H9 (cell line): ENCODE data around the gene AIMP1. TPM values are rescaled to one million over a fixed set of nuclear protein-coding genes. Genes with fewer than 3 reads are reported as not detected.

ENCODE experiments used
- DNase-seq: peaks from one replicate; pipeline ENCODE4 v3.0.0-alpha.2; 2017
- H2AFZ ChIP-seq: one replicate; pipeline ENCODE4 v1.6.1; 2013; ENCODE audit warnings: mild to moderate bottlenecking, low read length, control low read depth, moderate library complexity
- H2AK5ac ChIP-seq: 2 replicates; pipeline ENCODE4 v1.6.1; 2013; ENCODE audit warnings: low read length, control low read depth, mixed read lengths; ENCODE audit not compliant: insufficient read length
- H2BK120ac ChIP-seq: one replicate; pipeline ENCODE4 v1.6.1; 2013; ENCODE audit warnings: low read depth, mild to moderate bottlenecking, low read length, control low read depth, inconsistent platforms; ENCODE audit not compliant: poor library complexity, severe bottlenecking
- H2BK12ac ChIP-seq: 2 replicates; pipeline ENCODE4 v1.6.1; 2013; ENCODE audit warnings: low read length, control low read depth, mixed read lengths, low read depth; ENCODE audit not compliant: insufficient read length
- H2BK15ac ChIP-seq: 2 replicates; pipeline ENCODE4 v1.6.1; 2013; ENCODE audit warnings: low read depth, low read length, control low read depth
- H2BK20ac ChIP-seq: one replicate; pipeline ENCODE4 v1.6.1; 2013; ENCODE audit warnings: low read depth, mild to moderate bottlenecking, low read length, control low read depth, inconsistent platforms; ENCODE audit not compliant: poor library complexity, severe bottlenecking
- H2BK5ac ChIP-seq: 2 replicates; pipeline ENCODE4 v1.6.1; 2013; ENCODE audit warnings: low read length, control low read depth, mixed read lengths; ENCODE audit not compliant: insufficient read length
- H3K14ac ChIP-seq: 2 replicates; pipeline ENCODE4 v1.6.1; 2013; ENCODE audit warnings: low read length, control low read depth; ENCODE audit not compliant: insufficient read depth
- H3K18ac ChIP-seq: 2 replicates; pipeline ENCODE4 v1.6.1; 2013; ENCODE audit warnings: low read depth, mild to moderate bottlenecking, mixed read lengths, low read length, control low read depth; ENCODE audit not compliant: insufficient read length
- H3K23ac ChIP-seq: 2 replicates; pipeline ENCODE4 v1.6.1; 2013; ENCODE audit warnings: low read length, control low read depth, mixed read lengths, low read depth; ENCODE audit not compliant: insufficient read length
- H3K23me2 ChIP-seq: 2 replicates; pipeline ENCODE4 v1.6.1; 2013; ENCODE audit warnings: low read depth, mild to moderate bottlenecking, mixed read lengths, low read length, control low read depth; ENCODE audit not compliant: insufficient read length, poor library complexity, severe bottlenecking
- H3K27ac ChIP-seq: 2 replicates; pipeline ENCODE4 v1.5.1; 2013; ENCODE audit warnings: low read length, control low read depth, mixed read lengths, low read depth; ENCODE audit not compliant: insufficient read length
- H3K27me3 ChIP-seq: 2 replicates; pipeline ENCODE4 v1.6.1; 2013; ENCODE audit warnings: low read length, control low read depth, inconsistent platforms; ENCODE audit not compliant: insufficient read depth
- H3K4ac ChIP-seq: 2 replicates; pipeline ENCODE4 v1.6.1; 2013; ENCODE audit warnings: low read depth, mild to moderate bottlenecking, control low read depth, inconsistent platforms, low read length, moderate library complexity
- H3K4me1 ChIP-seq: 2 replicates; pipeline ENCODE4 v1.6.1; 2013; ENCODE audit warnings: low read length, control low read depth, inconsistent platforms; ENCODE audit not compliant: insufficient read depth
- H3K4me2 ChIP-seq: 2 replicates; pipeline ENCODE4 v1.6.1; 2013; ENCODE audit warnings: low read length, control low read depth, mixed read lengths; ENCODE audit not compliant: insufficient read length, insufficient read depth
- H3K56ac ChIP-seq: 2 replicates; pipeline ENCODE4 v1.6.1; 2013; ENCODE audit warnings: low read depth, mild to moderate bottlenecking, mixed read lengths, low read length, control low read depth; ENCODE audit not compliant: insufficient read length
- H3K79me1 ChIP-seq: 2 replicates; pipeline ENCODE4 v1.6.1; 2013; ENCODE audit warnings: low read depth, mild to moderate bottlenecking, moderate library complexity, low read length, control low read depth, inconsistent platforms; ENCODE audit not compliant: insufficient read depth, poor library complexity, severe bottlenecking
- H3K79me2 ChIP-seq: 2 replicates; pipeline ENCODE4 v1.6.1; 2013; ENCODE audit warnings: low read length, control low read depth, inconsistent platforms; ENCODE audit not compliant: insufficient read depth
- H3K9ac ChIP-seq: 2 replicates; pipeline ENCODE4 v1.6.1; 2013; ENCODE audit warnings: low read length, control low read depth, mixed read lengths; ENCODE audit not compliant: insufficient read length; ENCODE audit errors: extremely low read depth
- H3K9me3 ChIP-seq: one replicate; pipeline ENCODE4 v1.6.1; 2013; ENCODE audit warnings: low read depth, low read length, inconsistent platforms; ENCODE audit not compliant: control insufficient read depth
- H3T11ph ChIP-seq: one replicate; pipeline ENCODE4 v1.6.1; 2013; ENCODE audit warnings: mild to moderate bottlenecking, low read length, control low read depth, inconsistent platforms
- H4K20me1 ChIP-seq: one replicate; pipeline ENCODE4 v1.6.1; 2013; ENCODE audit not compliant: control insufficient read depth, insufficient read length, insufficient read depth
- H4K5ac ChIP-seq: 2 replicates; pipeline ENCODE4 v1.6.1; 2013; ENCODE audit warnings: low read depth, mild to moderate bottlenecking, mixed read lengths, low read length, control low read depth; ENCODE audit not compliant: insufficient read length
- H4K8ac ChIP-seq: replicated peaks from 2 replicates; pipeline ENCODE4 v1.6.1; 2013; ENCODE audit warnings: low read length, control low read depth, mixed read lengths, low read depth; ENCODE audit not compliant: insufficient read length
- H4K91ac ChIP-seq: 2 replicates; pipeline ENCODE4 v1.6.1; 2013; ENCODE audit warnings: low read depth, mild to moderate bottlenecking, moderate library complexity, mixed read lengths, low read length, control low read depth; ENCODE audit not compliant: insufficient read length
- H3K27ac Mint-ChIP-seq, 3 experiments: 2 replicates in 2 of 3; 3 replicates in 1 of 3; pipeline ENCODE4 v1.8.0; 2020 to 2021; ENCODE audit warnings: mixed read lengths in 3 of 3, mild to moderate bottlenecking in 1 of 3, moderate library complexity in 1 of 3
- H3K27me3 Mint-ChIP-seq: 2 replicates; pipeline ENCODE4 v1.8.0; 2021; ENCODE audit warnings: low read depth, mild to moderate bottlenecking, moderate library complexity, mixed read lengths
- H3K36me3 Mint-ChIP-seq, 3 experiments: 2 replicates in 2 of 3; 3 replicates in 1 of 3; pipeline ENCODE4 v1.8.0; 2020 to 2021; ENCODE audit warnings: low read depth in 3 of 3, mixed read lengths in 3 of 3; ENCODE audit not compliant: insufficient read depth in 1 of 3
- H3K4me1 Mint-ChIP-seq, 2 experiments: 2 replicates each; pipeline ENCODE4 v1.8.0; 2020; ENCODE audit warnings: mixed read lengths in 2 of 2
- H3K4me3 Mint-ChIP-seq, 2 experiments: 2 replicates in 1 of 2; 3 replicates in 1 of 2; pipeline ENCODE4 v1.8.0; 2020 to 2021; ENCODE audit warnings: mild to moderate bottlenecking in 2 of 2, mixed read lengths in 2 of 2, moderate library complexity in 1 of 2
- H3K9me3 Mint-ChIP-seq, 2 experiments: 2 replicates in 1 of 2; 3 replicates in 1 of 2; pipeline ENCODE4 v1.8.0; 2020; ENCODE audit warnings: mild to moderate bottlenecking in 2 of 2, mixed read lengths in 2 of 2, moderate library complexity in 1 of 2
- CTCF ChIP-seq: fragments of 200-600 bp; sonication (generic); conservative IDR thresholded peaks from 3 replicates; pipeline ENCODE4 v1.8.0; 2021; ENCODE audit warnings: antibody characterized with exemption, mild to moderate bottlenecking
- total RNA-seq: library from RNA; stranded (reverse); gene quantifications from 2 replicates; pipeline ENCODE4 v1.2.1, GENCODE V29; 2021

Gene AIMP1
- total RNA-seq, 1 experiment from 2014 or later: 36.8 TPM

GRCh38 chr4:106366026-106366425, 49.7 kb downstream of the AIMP1 start:
- H2BK20ac ChIP-seq: no peak overlapping the region
- no peaks in the 10 kb centered on the region for H3K4me1 ChIP-seq
- H3K9ac ChIP-seq: no peak overlapping the region
- no peaks in the 10 kb centered on the region for H4K20me1 ChIP-seq
- no peak overlapping the region for H3K4me3 Mint-ChIP-seq
- H2BK5ac ChIP-seq: no peak overlapping the region
- no peaks in the 10 kb centered on the region for H3K79me1 ChIP-seq
- no peaks in the 10 kb centered on the region for H3K9me3 Mint-ChIP-seq
- no peak overlapping the region for H2AK5ac ChIP-seq
- H3K27ac Mint-ChIP-seq: no peak overlapping the region
- H2AFZ ChIP-seq: no peak overlapping the region
- no peak overlapping the region for H3K4me2 ChIP-seq
- no peak overlapping the region for H3K56ac ChIP-seq
- H3K36me3 Mint-ChIP-seq: no peaks in the 10 kb centered on the region
- H3K4ac ChIP-seq: no peak overlapping the region
- H4K8ac ChIP-seq: no peak overlapping the region
- H3K18ac ChIP-seq: no peak overlapping the region
- H2BK12ac ChIP-seq: no peak overlapping the region
- no peak overlapping the region for H4K5ac ChIP-seq
- no peak overlapping the region for H3K14ac ChIP-seq
- H3T11ph ChIP-seq: no peak overlapping the region
- no peak for DNase-seq
- no peaks in the 10 kb centered on the region for H3K9me3 ChIP-seq
- H3K79me2 ChIP-seq: no peaks in the 10 kb centered on the region
- H3K27me3 Mint-ChIP-seq: no peaks in the 10 kb centered on the region
- no peak overlapping the region for H3K27ac ChIP-seq
- no peak overlapping the region for H2BK15ac ChIP-seq
- H3K4me1 Mint-ChIP-seq: peaks cover 0 to 6% of the 10 kb centered on the region in 2 experiments; a peak in 2 of 4 replicates
- no peak overlapping the region for H3K23ac ChIP-seq
- no peak for TF ChIP-seq CTCF
- H3K27me3 ChIP-seq: no peaks in the 10 kb centered on the region
- no peak overlapping the region for H2BK120ac ChIP-seq
- no peak overlapping the region for H4K91ac ChIP-seq
- H3K23me2 ChIP-seq: no peaks in the 10 kb centered on the region
